Right lobe of liver (tissue), 6 donors: ENCODE results near the gene TFF3. TPM values are rescaled to one million over a fixed set of nuclear protein-coding genes. Genes with fewer than 3 reads are reported as not detected.

Experiments used
- ATAC-seq, 4 donors: fragments of 200-7000 bp; cut with Tn5 transposase; one replicate each; pipeline ENCODE4 v1.9.1; 2020; ENCODE audit warnings: mild to moderate bottlenecking in 4 of 4, moderate library complexity in 4 of 4
- DNase-seq, 3 donors: peaks; one replicate each; pipeline ENCODE4 v3.0.0-alpha.2; 2020
- H3K27ac ChIP-seq, 3 donors: fragments of 200-600 bp; one replicate each; pipeline ENCODE4 v1.8.0; 2022
- H3K27me3 ChIP-seq, 2 donors: fragments of 200-600 bp; one replicate each; pipeline ENCODE4 v1.8.0; 2022
- H3K36me3 ChIP-seq, 4 donors: fragments of 200-600 bp; sonication (generic) in 1 of 4; one replicate each; pipeline versions ENCODE4 v1.5.1 to v1.8.0; 2017 to 2022; ENCODE audit warnings: control low read depth in 1 of 4
- H3K4me1 ChIP-seq, 4 donors: fragments of 200-600 bp; sonication (generic) in 1 of 4; one replicate each; pipeline versions ENCODE4 v1.5.1 to v1.8.0; 2017 to 2022; ENCODE audit warnings: control low read depth in 1 of 4
- H3K4me3 ChIP-seq, 3 donors: fragments of 200-600 bp; one replicate each; pipeline ENCODE4 v1.8.0; 2022
- H3K9me3 ChIP-seq, 4 donors: fragments of 200-600 bp; sonication (generic) in 1 of 4; one replicate each; pipeline versions ENCODE4 v1.5.1 to v1.8.0; 2017 to 2022; ENCODE audit warnings: control low read depth in 1 of 4
- POLR2A ChIP-seq: fragments of 450-650 bp; IDR thresholded peaks from one replicate; pipeline ENCODE4 v1.6.1; 2017; ENCODE audit warnings: antibody characterized with exemption, mild to moderate bottlenecking
- WGBS: methylation state at CpG from one replicate; pipeline ENCODE4 v1.1.6; 2018; ENCODE audit warnings: low coverage, low lambda C conversion rate; ENCODE audit not compliant: insufficient coverage; ENCODE audit errors: missing lambda C conversion rate; 5-methylcytosine and 5-hydroxymethylcytosine counted together
- intact Hi-C, 2 donors: fragments of 100-400 bp; cut with DNase I; formaldehyde crosslinking; loops; one replicate each; pipeline versions ENCODE4 v1.11.2 to v1.14.1; 2022
- total RNA-seq, 6 experiments: library from RNA; depleted of rRNA in 2 of 6; stranded (reverse); fragments of >200 nt in 2 of 6; fragmentation: NEBNext Ultra II Directional in 3 of 6; extraction: Animal tissue kit (Norgen Biotek cat#: 25700) in 3 of 6; gene quantifications; one replicate each; pipeline versions ENCODE4 v1.1.0 to v1.2.4, GENCODE V29; 2016 to 2023
- TF ChIP-seq, protein P1 (sequence below), 4 donors: fragments of 200-600 bp in 3 of 4; fragments of 450-650 bp in 1 of 4; IDR thresholded peaks; one replicate each; pipeline versions ENCODE4 v1.5.1 to v1.8.0; 2016 to 2022; ENCODE audit warnings: antibody characterized with exemption in 4 of 4, mild to moderate bottlenecking in 2 of 4
- donor health status: DM: no; HTN: yes; CAD: no.
- donor health status: DM: no; HTN: no; CAD: no.
- donor health status: DM: no; HTN: no; CAD: no.
- donor health status: DM: no; HTN: yes; CAD: no.
- donor health status: DM: no; HTN: yes; CAD: no.

The TFF3 gene
- total RNA-seq, 6 experiments from 2014 or later: 0.88 to 6.8 (median 2.5) TPM

- DNase-seq (peak; percentile 71 to 77 (median 76)), ATAC-seq (peak; percentile 93 to 97 (median 94))
- H3K27me3 ChIP-seq: peaks cover 0 to 5% of the 10 kb centered on the region in 2 donors
- no peaks in the 10 kb centered on the region for H3K9me3 ChIP-seq
- no peaks in the 10 kb centered on the region for H3K36me3 ChIP-seq
- no peak overlapping the region for H3K27ac ChIP-seq
- 28% methylated on average over 8 of the region's 23 CpGs for WGBS
- intact Hi-C loops: no loop called here
- no peak for TF ChIP-seq POLR2A
- TF ChIP-seq, protein P1, sequence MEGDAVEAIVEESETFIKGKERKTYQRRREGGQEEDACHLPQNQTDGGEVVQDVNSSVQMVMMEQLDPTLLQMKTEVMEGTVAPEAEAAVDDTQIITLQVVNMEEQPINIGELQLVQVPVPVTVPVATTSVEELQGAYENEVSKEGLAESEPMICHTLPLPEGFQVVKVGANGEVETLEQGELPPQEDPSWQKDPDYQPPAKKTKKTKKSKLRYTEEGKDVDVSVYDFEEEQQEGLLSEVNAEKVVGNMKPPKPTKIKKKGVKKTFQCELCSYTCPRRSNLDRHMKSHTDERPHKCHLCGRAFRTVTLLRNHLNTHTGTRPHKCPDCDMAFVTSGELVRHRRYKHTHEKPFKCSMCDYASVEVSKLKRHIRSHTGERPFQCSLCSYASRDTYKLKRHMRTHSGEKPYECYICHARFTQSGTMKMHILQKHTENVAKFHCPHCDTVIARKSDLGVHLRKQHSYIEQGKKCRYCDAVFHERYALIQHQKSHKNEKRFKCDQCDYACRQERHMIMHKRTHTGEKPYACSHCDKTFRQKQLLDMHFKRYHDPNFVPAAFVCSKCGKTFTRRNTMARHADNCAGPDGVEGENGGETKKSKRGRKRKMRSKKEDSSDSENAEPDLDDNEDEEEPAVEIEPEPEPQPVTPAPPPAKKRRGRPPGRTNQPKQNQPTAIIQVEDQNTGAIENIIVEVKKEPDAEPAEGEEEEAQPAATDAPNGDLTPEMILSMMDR (IDR thresholded peaks at IDR 0.05): peak; percentile 63 to 74 (median 72)
- no peaks in the 10 kb centered on the region for H3K4me1 ChIP-seq
- H3K4me3 ChIP-seq: no peak overlapping the region
These were observed 22.9 kb upstream of the TFF3 start for GRCh38 chr21:42337830-42338728.

DNA sequence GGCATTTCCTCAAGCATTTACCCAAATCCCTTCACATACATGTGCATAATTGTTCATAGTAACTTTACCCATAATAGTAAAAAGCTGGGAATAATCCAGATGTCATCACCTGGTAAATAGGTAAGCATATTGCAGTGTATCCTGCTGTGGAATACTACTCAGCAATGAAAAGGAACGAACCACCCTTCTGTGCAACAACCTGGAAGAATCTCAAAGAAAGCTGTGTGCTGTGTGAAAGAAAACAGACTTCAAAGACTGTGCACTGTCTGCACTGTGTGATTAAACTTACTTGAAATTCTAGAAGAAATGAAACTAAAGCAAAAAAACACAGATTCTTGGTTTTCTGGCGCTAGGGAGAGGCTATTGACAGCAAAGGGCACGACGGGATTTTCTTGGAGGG, 22.1 kb upstream of the TFF3 start:
- DNase-seq (no peak), ATAC-seq (no peak)
- no peak for TF ChIP-seq POLR2A
- TF ChIP-seq, protein P1 (IDR thresholded peaks at IDR 0.05): no peak
- no peak overlapping the region for H3K4me3 ChIP-seq
- no peaks in the 10 kb centered on the region for H3K4me1 ChIP-seq
- WGBS: 84% methylated on average over 4 of the region's 4 CpGs
- H3K9me3 ChIP-seq: no peaks in the 10 kb centered on the region
- peaks cover 0 to 5% of the 10 kb centered on the region in 2 donors for H3K27me3 ChIP-seq
- no peaks in the 10 kb centered on the region for H3K36me3 ChIP-seq
- intact Hi-C loops: no loop called here
- H3K27ac ChIP-seq: no peak overlapping the region

DNA sequence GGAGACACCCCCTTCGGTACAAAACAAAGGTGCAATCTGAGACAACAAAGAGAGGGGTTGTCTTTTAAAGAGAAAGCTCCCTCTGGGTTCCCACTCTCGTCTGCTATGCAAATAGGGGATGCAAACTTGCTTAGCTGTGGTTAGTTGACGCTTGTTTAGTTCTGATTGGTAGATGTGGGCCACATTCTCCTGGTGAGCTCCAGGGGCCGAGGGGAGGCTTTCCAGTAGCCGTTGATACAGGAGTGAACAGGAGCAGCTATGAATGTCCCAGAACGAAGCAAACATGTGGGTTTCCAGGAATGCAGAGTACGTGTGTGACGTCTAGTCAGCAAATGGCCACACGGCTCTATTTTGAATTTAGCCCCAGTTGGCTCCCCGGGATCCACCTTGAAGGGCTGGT, 20.8 kb upstream of the TFF3 start:
- TF ChIP-seq POLR2A: no peak
- TF ChIP-seq, protein P1 (IDR thresholded peaks at IDR 0.05): no peak
- no peak overlapping the region for H3K4me3 ChIP-seq
- 39% methylated on average over 9 of the region's 10 CpGs for WGBS
- H3K4me1 ChIP-seq: no peaks in the 10 kb centered on the region
- H3K9me3 ChIP-seq: no peaks in the 10 kb centered on the region
- DNase-seq: peak in 1 of 3 donors; percentile 7
- intact Hi-C loops: no loop called here
- peaks cover 0 to 5% of the 10 kb centered on the region in 2 donors for H3K27me3 ChIP-seq
- H3K27ac ChIP-seq: no peak overlapping the region
- H3K36me3 ChIP-seq: no peaks in the 10 kb centered on the region
- no peak for ATAC-seq

- H3K27ac ChIP-seq: no peak overlapping the region
- WGBS: 56% methylated on average over 4 of the region's 5 CpGs
- no peak overlapping the region for H3K4me3 ChIP-seq
- TF ChIP-seq POLR2A: no peak
- H3K9me3 ChIP-seq: no peaks in the 10 kb centered on the region
- peak in 1 of 3 donors; percentile 5 for DNase-seq
- H3K36me3 ChIP-seq: no peaks in the 10 kb centered on the region
- no peaks in the 10 kb centered on the region for H3K4me1 ChIP-seq
- no peak for ATAC-seq
- intact Hi-C loops: no loop called here
- peaks cover 0 to 5% of the 10 kb centered on the region in 2 donors for H3K27me3 ChIP-seq
These were observed 17.5 kb upstream of the TFF3 start for GRCh38 chr21:42332557-42333317.

- Histone ChIP-seq H3K4me3 (no peak overlapping the region), H3K36me3 (no peaks in the 10 kb centered on the region), H3K27ac (no peak overlapping the region), H3K9me3 (no peaks in the 10 kb centered on the region), H3K4me1 (no peaks in the 10 kb centered on the region), H3K27me3 (peaks cover 0 to 5% of the 10 kb centered on the region in 2 donors)
- DNase-seq (no peak), ATAC-seq (no peak)
- TF ChIP-seq, protein P1 (IDR thresholded peaks at IDR 0.05): no peak
- TF ChIP-seq POLR2A: no peak
- intact Hi-C loops: no loop called here
These were observed 16.5 kb upstream of the TFF3 start for GRCh38 chr21:42331660-42332059.
